Tibial artery (tissue), 4 donors: Measurements from ENCODE around the gene PTPN20.

Experiments
- DNase-seq, 2 donors: peaks; one replicate each; pipeline ENCODE4 v3.0.0-alpha.2; 2019
- H3K27ac ChIP-seq, 2 donors: fragments of 200-600 bp; sonication (generic) in 1 of 2; 1 replicate in 1 of 2; 2 replicates in 1 of 2; pipeline ENCODE4 v1.5.1; 2018 to 2019; ENCODE audit warnings: mild to moderate bottlenecking in 1 of 2
- H3K27me3 ChIP-seq, 2 donors: fragments of 200-600 bp; sonication (generic) in 1 of 2; one replicate each; pipeline versions ENCODE4 v1.5.1 to v1.6.0; 2016 to 2019
- H3K36me3 ChIP-seq, 3 donors: fragments of 200-600 bp; sonication (generic) in 2 of 3; one replicate each; pipeline ENCODE4 v1.5.1; 2016 to 2019; ENCODE audit warnings: mild to moderate bottlenecking in 2 of 3
- H3K4me1 ChIP-seq, 4 donors: fragments of 200-600 bp; sonication (generic) in 2 of 4; 1 replicate in 3 of 4; 2 replicates in 1 of 4; pipeline ENCODE4 v1.5.1; 2016 to 2019
- H3K4me3 ChIP-seq, 2 donors: fragments of 200-600 bp; sonication (generic) in 1 of 2; 1 replicate in 1 of 2; 2 replicates in 1 of 2; pipeline ENCODE4 v1.5.1; 2018 to 2019; ENCODE audit warnings: mild to moderate bottlenecking in 2 of 2
- H3K9me3 ChIP-seq, 3 donors: fragments of 200-600 bp; sonication (generic) in 1 of 3; one replicate each; pipeline ENCODE4 v1.5.1; 2016 to 2019
- intact Hi-C: fragments of 100-400 bp; cut with DNase I; formaldehyde crosslinking; loops from one replicate; pipeline ENCODE4 v1.15.0; 2023; ENCODE audit warnings: low total_unique reads
- TF ChIP-seq, protein P1 (sequence below), 2 experiments: fragments of 200-600 bp in 1 of 2; fragments of 450-650 bp in 1 of 2; IDR thresholded peaks; one replicate each; pipeline ENCODE4 v1.5.1; 2017 to 2019; ENCODE audit warnings: antibody characterized with exemption in 2 of 2, mild to moderate bottlenecking in 1 of 2, moderate library complexity in 1 of 2

Gene PTPN20

DNA sequence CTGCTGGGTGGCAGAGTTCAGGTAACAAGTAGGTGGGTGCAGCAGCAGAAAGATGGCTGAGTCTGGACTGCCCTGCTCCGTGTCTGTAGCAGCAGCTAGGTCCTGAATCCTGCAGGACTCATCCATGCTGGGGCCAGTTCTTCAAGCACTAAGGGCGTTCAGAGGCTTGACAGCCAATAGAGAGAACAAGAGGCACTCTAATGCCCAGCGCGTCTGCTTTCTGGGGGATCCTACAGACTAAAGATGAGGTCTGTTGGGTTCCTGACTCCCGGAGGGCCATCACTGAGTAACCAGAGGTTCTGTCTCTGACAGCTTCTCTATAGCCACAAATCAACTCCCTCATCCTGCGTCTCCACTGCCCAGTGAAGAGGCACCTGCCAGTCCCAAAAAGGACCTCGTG is 125.5 kb downstream of the PTPN20 start:
- Histone ChIP-seq H3K4me3 (no peak overlapping the region), H3K4me1 (no peaks in the 10 kb centered on the region), H3K27ac (no peak overlapping the region), H3K9me3 (no peaks in the 10 kb centered on the region), H3K27me3 (no peaks in the 10 kb centered on the region), H3K36me3 (no peaks in the 10 kb centered on the region)
- DNase-seq, result peak in 1 of 2 donors; percentile 28
- TF ChIP-seq, protein P1, sequence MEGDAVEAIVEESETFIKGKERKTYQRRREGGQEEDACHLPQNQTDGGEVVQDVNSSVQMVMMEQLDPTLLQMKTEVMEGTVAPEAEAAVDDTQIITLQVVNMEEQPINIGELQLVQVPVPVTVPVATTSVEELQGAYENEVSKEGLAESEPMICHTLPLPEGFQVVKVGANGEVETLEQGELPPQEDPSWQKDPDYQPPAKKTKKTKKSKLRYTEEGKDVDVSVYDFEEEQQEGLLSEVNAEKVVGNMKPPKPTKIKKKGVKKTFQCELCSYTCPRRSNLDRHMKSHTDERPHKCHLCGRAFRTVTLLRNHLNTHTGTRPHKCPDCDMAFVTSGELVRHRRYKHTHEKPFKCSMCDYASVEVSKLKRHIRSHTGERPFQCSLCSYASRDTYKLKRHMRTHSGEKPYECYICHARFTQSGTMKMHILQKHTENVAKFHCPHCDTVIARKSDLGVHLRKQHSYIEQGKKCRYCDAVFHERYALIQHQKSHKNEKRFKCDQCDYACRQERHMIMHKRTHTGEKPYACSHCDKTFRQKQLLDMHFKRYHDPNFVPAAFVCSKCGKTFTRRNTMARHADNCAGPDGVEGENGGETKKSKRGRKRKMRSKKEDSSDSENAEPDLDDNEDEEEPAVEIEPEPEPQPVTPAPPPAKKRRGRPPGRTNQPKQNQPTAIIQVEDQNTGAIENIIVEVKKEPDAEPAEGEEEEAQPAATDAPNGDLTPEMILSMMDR (IDR thresholded peaks at IDR 0.05), result no peak
- intact Hi-C loops, result no loop called here

GRCh38 chr10:47037654-47038425 is 126.6 kb downstream of the PTPN20 start:
- DNase-seq, result no peak
- TF ChIP-seq, protein P1 (IDR thresholded peaks at IDR 0.05), result no peak
- H3K9me3 ChIP-seq, result no peaks in the 10 kb centered on the region
- H3K27me3 ChIP-seq, result no peaks in the 10 kb centered on the region
- no peaks in the 10 kb centered on the region for H3K4me1 ChIP-seq
- no peaks in the 10 kb centered on the region for H3K36me3 ChIP-seq
- H3K4me3 ChIP-seq, result no peak overlapping the region
- no peak overlapping the region for H3K27ac ChIP-seq
- intact Hi-C loops, result no loop called here

DNA sequence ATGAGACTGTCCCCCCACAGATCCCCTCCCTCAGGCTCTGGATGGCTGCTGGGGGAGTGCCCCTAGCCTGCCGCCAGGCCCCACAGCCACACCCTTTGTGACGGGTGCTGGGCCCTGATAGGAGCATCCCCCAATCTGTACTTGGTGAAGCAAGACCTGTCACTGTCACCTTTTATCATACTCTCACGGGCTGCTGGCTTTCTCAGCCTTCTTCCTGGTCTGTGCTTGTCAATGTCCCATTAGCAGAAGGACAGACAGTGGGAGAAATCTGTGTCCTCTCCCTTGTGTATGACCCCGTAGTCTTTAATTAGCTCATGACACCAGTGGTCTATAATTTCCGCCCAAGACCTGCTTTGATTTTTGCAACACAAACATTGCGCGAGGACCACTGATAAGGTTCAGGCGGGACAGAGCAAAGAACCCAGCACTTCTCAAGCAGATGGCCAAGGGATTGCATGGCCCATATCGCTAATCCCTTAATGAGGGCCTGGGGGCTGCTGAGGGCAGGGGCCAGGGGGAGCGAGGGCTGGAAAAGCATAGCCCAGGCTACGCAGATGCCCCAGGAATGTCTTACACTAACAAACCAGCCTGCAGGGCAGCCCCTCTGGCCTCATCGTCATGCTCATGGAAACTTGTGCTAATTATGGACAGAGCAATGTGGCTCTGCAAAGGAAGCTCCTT is 127.8 kb downstream of the PTPN20 start:
- H3K4me3 ChIP-seq, result no peak overlapping the region
- no peaks in the 10 kb centered on the region for H3K4me1 ChIP-seq
- no peak overlapping the region for H3K27ac ChIP-seq
- no peaks in the 10 kb centered on the region for H3K36me3 ChIP-seq
- intact Hi-C loops, result no loop called here
- H3K9me3 ChIP-seq, result no peaks in the 10 kb centered on the region
- TF ChIP-seq, protein P1 (IDR thresholded peaks at IDR 0.05), result no peak
- peak in 1 of 2 donors; percentile 39 for DNase-seq
- no peaks in the 10 kb centered on the region for H3K27me3 ChIP-seq

- Histone ChIP-seq H3K9me3 (no peaks in the 10 kb centered on the region), H3K4me3 (no peak overlapping the region), H3K4me1 (no peaks in the 10 kb centered on the region), H3K27me3 (no peaks in the 10 kb centered on the region), H3K36me3 (no peaks in the 10 kb centered on the region), H3K27ac (no peak overlapping the region)
- intact Hi-C loops, result no loop called here
- DNase-seq, result no peak
- TF ChIP-seq, protein P1 (IDR thresholded peaks at IDR 0.05), result no peak
Observed at GRCh38 chr10:47039562-47039913, 128.3 kb downstream of the PTPN20 start.

DNA sequence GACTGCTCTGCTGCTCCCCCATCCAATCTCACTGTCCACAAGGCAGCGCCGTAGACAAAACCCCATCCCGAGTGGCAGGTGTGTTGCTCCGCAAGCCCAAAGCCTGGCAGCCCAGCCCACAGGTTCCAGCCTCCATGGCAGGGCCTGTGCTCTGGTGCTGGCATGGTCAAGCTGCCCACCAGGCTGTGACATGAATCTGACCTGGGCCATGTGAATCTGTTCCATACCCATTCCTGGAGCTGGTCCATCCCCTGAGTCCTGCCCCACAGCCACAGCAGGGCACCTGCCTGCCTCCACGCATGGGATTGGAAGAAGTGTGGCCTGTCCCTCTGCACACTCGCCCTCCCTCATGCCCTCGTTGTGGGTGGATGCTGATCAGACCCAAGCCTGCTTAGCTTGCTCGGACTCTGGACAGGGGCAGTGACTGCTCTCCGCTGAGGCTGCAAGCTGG is 128.8 kb downstream of the PTPN20 start:
- H3K36me3 ChIP-seq, result no peaks in the 10 kb centered on the region
- H3K27me3 ChIP-seq, result no peaks in the 10 kb centered on the region
- peak in 1 of 2 donors; percentile 59 for DNase-seq
- no peak overlapping the region for H3K4me3 ChIP-seq
- TF ChIP-seq, protein P1 (IDR thresholded peaks at IDR 0.05), result no peak
- no peaks in the 10 kb centered on the region for H3K9me3 ChIP-seq
- no peaks in the 10 kb centered on the region for H3K4me1 ChIP-seq
- no peak overlapping the region for H3K27ac ChIP-seq
- intact Hi-C loops, result no loop called here
